Liver (tissue), 9 donors: Measurements from ENCODE around the gene MSL1. TPM values are rescaled to one million over a fixed set of nuclear protein-coding genes. Genes with fewer than 3 reads are reported as not detected.

Experiments used
- DNase-seq: peaks from one replicate; pipeline ENCODE4 v3.0.0-alpha.2; 2017; ENCODE audit warnings: low spot score
- H3K27ac ChIP-seq, 2 donors: one replicate each; pipeline ENCODE4 v1.7.0; 2013; ENCODE audit warnings: inconsistent platforms in 2 of 2, low read length in 2 of 2, control low read depth in 1 of 2, low read depth in 1 of 2, mild to moderate bottlenecking in 1 of 2
- H3K27me3 ChIP-seq, 4 donors: one replicate each; pipeline versions ENCODE4 v1.6.1 to v1.7.0; 2013; ENCODE audit warnings: low read length in 3 of 4, inconsistent platforms in 1 of 4, mild to moderate bottlenecking in 1 of 4, moderate library complexity in 1 of 4; ENCODE audit not compliant: control insufficient read depth in 4 of 4, insufficient read depth in 4 of 4
- H3K36me3 ChIP-seq, 4 donors: one replicate each; pipeline versions ENCODE4 v1.6.1 to v1.7.0; 2013; ENCODE audit warnings: low read length in 3 of 4, mild to moderate bottlenecking in 3 of 4, low read depth in 1 of 4, moderate library complexity in 1 of 4; ENCODE audit not compliant: control insufficient read depth in 4 of 4, insufficient read depth in 3 of 4
- H3K4me1 ChIP-seq, 4 donors: one replicate each; pipeline versions ENCODE4 v1.6.1 to v1.7.0; 2013; ENCODE audit warnings: low read length in 3 of 4, mild to moderate bottlenecking in 3 of 4, moderate library complexity in 1 of 4; ENCODE audit not compliant: control insufficient read depth in 4 of 4, insufficient read depth in 4 of 4
- H3K4me3 ChIP-seq, 3 donors: one replicate each; pipeline versions ENCODE4 v1.6.1 to v1.7.0; 2013; ENCODE audit warnings: low read length in 3 of 3, control low read depth in 1 of 3, low read depth in 1 of 3, mild to moderate bottlenecking in 1 of 3
- H3K9ac ChIP-seq, 2 donors: one replicate each; pipeline ENCODE4 v1.7.0; 2013; ENCODE audit warnings: low read length in 2 of 2, mild to moderate bottlenecking in 2 of 2, moderate library complexity in 2 of 2, control low read depth in 1 of 2, low read depth in 1 of 2
- H3K9me3 ChIP-seq, 4 donors: one replicate each; pipeline versions ENCODE4 v1.6.1 to v1.7.0; 2013; ENCODE audit warnings: low read length in 3 of 4; ENCODE audit not compliant: control insufficient read depth in 4 of 4
- EGR1 ChIP-seq, 2 donors: IDR thresholded peaks; 2 replicates each; pipeline ENCODE4 v1.6.1; 2016 to 2018; ENCODE audit warnings: antibody characterized with exemption in 2 of 2, low read depth in 2 of 2
- FOXA1 ChIP-seq: IDR thresholded peaks from 2 replicates; pipeline ENCODE4 v1.6.1; 2016; ENCODE audit warnings: antibody characterized with exemption
- HNF4G ChIP-seq: IDR thresholded peaks from 2 replicates; pipeline ENCODE4 v1.6.1; 2016; ENCODE audit warnings: antibody characterized with exemption
- JUND ChIP-seq, 2 donors: IDR thresholded peaks; 2 replicates each; pipeline ENCODE4 v1.6.1; 2016; ENCODE audit warnings: antibody characterized with exemption in 2 of 2
- NR2F2 ChIP-seq: IDR thresholded peaks from 2 replicates; pipeline ENCODE4 v1.6.1; 2016; ENCODE audit warnings: antibody characterized with exemption
- RXRA ChIP-seq, 2 donors: IDR thresholded peaks; 2 replicates each; pipeline ENCODE4 v1.6.1; 2017 to 2018; ENCODE audit warnings: antibody characterized with exemption in 2 of 2, mild to moderate bottlenecking in 1 of 2
- SP1 ChIP-seq: IDR thresholded peaks from 2 replicates; pipeline ENCODE4 v1.6.1; 2018; ENCODE audit warnings: antibody characterized with exemption, mild to moderate bottlenecking
- TAF1 ChIP-seq: conservative IDR thresholded peaks from 2 replicates; pipeline ENCODE4 v1.6.1; 2016; ENCODE audit warnings: antibody characterized with exemption, mild to moderate bottlenecking
- WGBS: extraction: QIAGEN DNeasy Blood & Tissue Kit; methylation state at CpG from one replicate; pipeline ENCODE4 v1.1.7; 2013; 5-methylcytosine and 5-hydroxymethylcytosine counted together
- polyA plus RNA-seq, 2 donors: library from polyadenylated mRNA; stranded (reverse) in 1 of 2; unstranded in 1 of 2; fragments of 200-250 nt in 1 of 2; fragments of >200 nt in 1 of 2; fragmentation: Nextera tagmentation in 1 of 2; extraction: Ambion mirVana in 1 of 2; gene quantifications; one replicate each; pipeline versions ENCODE4 v1.2.1 to v1.2.3, GENCODE V29; 2013 to 2015
- total RNA-seq, 2 donors: library from RNA; depleted of rRNA; stranded (reverse); fragments of >200 nt; gene quantifications; one replicate each; pipeline ENCODE4 v1.2.3, GENCODE V29; 2014
- TF ChIP-seq, protein P1 (sequence below): IDR thresholded peaks from 2 replicates; pipeline ENCODE4 v1.6.1; 2016; ENCODE audit warnings: antibody characterized with exemption, mild to moderate bottlenecking
- TF ChIP-seq, protein P2 (sequence below): IDR thresholded peaks from 2 replicates; pipeline ENCODE4 v1.6.1; 2016; ENCODE audit warnings: antibody characterized with exemption
- donor health status: healthy.
- donor health status: healthy.
- donor health status: healthy.
- donor health status: healthy.
- donor health status: healthy.

MSL1 gene
- total and polyA plus RNA-seq, 4 donors: 7.9 to 43.7 (median 23.6) TPM

DNA sequence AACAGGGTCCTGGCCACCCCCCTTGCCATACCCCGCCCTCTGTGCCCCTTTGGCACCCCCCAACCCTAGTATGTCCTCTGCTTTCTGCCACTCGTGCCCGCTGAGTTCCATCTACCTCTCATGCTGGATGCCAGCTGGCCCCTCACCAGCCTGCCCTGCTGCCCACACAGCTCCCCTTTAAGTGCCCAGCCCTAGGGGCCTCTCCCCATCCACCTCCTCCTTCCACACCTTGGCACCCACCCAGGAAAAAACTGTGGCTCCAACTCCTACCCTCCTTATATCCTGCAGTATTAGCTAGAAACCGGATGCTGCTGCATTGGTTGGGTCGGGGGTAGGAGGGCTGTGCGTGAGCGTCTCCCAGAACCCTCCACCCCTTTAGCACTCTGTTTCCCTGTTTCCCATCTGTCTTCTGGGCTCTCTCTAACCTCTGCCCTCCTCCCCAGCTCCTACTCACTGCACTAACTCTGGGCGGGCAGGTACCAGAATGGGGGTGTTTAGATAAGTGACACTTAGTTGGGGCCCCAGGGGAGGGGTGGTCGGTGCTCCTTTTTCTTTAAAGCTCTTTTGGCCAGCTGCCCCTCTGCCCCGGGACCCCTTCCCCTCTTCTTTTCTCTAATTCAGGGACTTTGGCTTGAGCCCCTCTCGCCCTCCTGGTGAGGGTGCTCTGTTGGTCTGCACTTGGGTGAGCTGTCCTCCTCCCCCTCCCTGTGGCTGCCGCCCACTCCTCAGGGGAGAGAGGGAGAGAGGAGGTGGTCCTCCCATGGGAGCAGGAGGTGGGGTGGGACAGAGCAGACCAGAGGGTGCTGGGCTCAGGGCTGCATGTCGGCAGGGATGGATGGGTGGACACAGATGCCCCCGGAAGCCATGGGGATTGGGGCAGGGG, 31.3 kb upstream of the MSL1 start:
- Histone ChIP-seq H3K9me3 (no peaks in the 10 kb centered on the region), H3K4me1 (peaks cover 0 to 17% (median 12%) of the 10 kb centered on the region in 4 donors), H3K36me3 (peaks cover 11 to 37% (median 20%) of the 10 kb centered on the region in 4 donors), H3K27ac (no peak overlapping the region), H3K4me3 (no peak overlapping the region), H3K27me3 (no peaks in the 10 kb centered on the region), H3K9ac (no peak overlapping the region)
- DNase-seq: no peak
- WGBS: 86% methylated on average over 14 of the region's 14 CpGs
- no peak for TF ChIP-seq HNF4G
- TF ChIP-seq FOXA1: no peak
- no peak for TF ChIP-seq TAF1
- TF ChIP-seq JUND (IDR thresholded peaks at IDR 0.05): no peak
- TF ChIP-seq RXRA (IDR thresholded peaks at IDR 0.05): no peak
- no peak for TF ChIP-seq SP1
- TF ChIP-seq EGR1 (IDR thresholded peaks at IDR 0.05; ENCODE audit: low read depth in 2 of 2): no peak
- TF ChIP-seq, protein P1, sequence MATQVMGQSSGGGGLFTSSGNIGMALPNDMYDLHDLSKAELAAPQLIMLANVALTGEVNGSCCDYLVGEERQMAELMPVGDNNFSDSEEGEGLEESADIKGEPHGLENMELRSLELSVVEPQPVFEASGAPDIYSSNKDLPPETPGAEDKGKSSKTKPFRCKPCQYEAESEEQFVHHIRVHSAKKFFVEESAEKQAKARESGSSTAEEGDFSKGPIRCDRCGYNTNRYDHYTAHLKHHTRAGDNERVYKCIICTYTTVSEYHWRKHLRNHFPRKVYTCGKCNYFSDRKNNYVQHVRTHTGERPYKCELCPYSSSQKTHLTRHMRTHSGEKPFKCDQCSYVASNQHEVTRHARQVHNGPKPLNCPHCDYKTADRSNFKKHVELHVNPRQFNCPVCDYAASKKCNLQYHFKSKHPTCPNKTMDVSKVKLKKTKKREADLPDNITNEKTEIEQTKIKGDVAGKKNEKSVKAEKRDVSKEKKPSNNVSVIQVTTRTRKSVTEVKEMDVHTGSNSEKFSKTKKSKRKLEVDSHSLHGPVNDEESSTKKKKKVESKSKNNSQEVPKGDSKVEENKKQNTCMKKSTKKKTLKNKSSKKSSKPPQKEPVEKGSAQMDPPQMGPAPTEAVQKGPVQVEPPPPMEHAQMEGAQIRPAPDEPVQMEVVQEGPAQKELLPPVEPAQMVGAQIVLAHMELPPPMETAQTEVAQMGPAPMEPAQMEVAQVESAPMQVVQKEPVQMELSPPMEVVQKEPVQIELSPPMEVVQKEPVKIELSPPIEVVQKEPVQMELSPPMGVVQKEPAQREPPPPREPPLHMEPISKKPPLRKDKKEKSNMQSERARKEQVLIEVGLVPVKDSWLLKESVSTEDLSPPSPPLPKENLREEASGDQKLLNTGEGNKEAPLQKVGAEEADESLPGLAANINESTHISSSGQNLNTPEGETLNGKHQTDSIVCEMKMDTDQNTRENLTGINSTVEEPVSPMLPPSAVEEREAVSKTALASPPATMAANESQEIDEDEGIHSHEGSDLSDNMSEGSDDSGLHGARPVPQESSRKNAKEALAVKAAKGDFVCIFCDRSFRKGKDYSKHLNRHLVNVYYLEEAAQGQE: no peak
- TF ChIP-seq NR2F2: no peak

DNA sequence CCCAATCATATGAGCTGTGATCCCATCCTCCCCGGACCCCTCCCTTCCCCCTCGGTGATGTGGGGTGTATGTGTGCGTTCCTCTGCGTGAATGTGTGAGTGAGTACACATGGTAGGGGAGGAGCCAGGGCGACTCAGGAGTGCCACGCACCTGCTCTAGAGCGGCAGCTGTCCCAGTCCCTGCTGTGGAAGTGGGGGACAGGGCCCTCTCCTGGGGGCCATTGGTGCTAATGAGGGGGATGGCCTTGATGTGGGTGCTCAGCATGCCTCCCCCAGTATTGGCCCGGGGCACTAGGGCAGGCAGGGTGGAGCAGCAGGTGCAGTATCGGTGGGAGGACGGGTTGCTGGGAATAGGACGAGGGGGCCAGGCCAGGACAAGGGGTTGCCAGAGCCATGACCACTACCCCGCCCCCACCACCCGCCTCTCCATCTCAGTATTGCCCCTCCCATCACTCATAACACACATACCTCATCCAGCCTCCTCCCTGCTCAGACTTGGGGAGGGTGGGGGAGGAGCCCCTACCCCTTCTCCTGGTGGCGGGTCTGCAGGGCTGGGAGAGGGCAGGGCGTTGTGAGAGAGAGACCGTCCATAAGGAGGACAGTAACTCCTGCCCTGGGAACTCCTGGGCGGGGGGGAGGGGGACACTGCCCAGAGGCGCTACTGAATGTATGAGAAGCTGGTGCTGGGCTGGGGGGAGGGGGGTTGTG, 29.9 kb upstream of the MSL1 start:
- Histone ChIP-seq H3K9ac (no peak overlapping the region), H3K27ac (peak overlapping the region in 1 of 2 donors; percentile 5), H3K36me3 (peaks cover 15 to 45% (median 25%) of the 10 kb centered on the region in 4 donors)

More for the DNA sequence above, 29.9 kb upstream of the MSL1 start:
- DNase-seq: no peak
- peaks cover 8 to 30% (median 25%) of the 10 kb centered on the region in 4 donors for H3K4me1 ChIP-seq
- no peaks in the 10 kb centered on the region for H3K27me3 ChIP-seq
- H3K4me3 ChIP-seq: no peak overlapping the region
- TF ChIP-seq, protein P2, sequence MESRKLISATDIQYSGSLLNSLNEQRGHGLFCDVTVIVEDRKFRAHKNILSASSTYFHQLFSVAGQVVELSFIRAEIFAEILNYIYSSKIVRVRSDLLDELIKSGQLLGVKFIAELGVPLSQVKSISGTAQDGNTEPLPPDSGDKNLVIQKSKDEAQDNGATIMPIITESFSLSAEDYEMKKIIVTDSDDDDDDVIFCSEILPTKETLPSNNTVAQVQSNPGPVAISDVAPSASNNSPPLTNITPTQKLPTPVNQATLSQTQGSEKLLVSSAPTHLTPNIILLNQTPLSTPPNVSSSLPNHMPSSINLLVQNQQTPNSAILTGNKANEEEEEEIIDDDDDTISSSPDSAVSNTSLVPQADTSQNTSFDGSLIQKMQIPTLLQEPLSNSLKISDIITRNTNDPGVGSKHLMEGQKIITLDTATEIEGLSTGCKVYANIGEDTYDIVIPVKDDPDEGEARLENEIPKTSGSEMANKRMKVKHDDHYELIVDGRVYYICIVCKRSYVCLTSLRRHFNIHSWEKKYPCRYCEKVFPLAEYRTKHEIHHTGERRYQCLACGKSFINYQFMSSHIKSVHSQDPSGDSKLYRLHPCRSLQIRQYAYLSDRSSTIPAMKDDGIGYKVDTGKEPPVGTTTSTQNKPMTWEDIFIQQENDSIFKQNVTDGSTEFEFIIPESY: no peak
- peak in 1 of 2 donors; percentile 14 for TF ChIP-seq RXRA (IDR thresholded peaks at IDR 0.05)
- 51% methylated on average over 18 of the region's 18 CpGs for WGBS
- no peaks in the 10 kb centered on the region for H3K9me3 ChIP-seq
